Activated CD8-positive, alpha-beta memory T cell treated with anti-CD3 and anti-CD28 coated beads, Interleukin-2, amount 50 U/mL, for 48 hours (primary cell): ENCODE data around the gene SCTR.

ENCODE experiments used
- DNase-seq: peaks from one replicate; pipeline ENCODE4 v3.0.0-alpha.2; 2020

Gene SCTR

GRCh38 chr2:119428488-119429224 lies 95.6 kb downstream of the SCTR start:
- DNase-seq, result no peak

- DNase-seq, result no peak
Measured at GRCh38 chr2:119427756-119428155, 96.5 kb downstream of the SCTR start.

- no peak for DNase-seq
Measured at GRCh38 chr2:119426801-119427395, 97.4 kb downstream of the SCTR start.

- no peak for DNase-seq
Measured at GRCh38 chr2:119426396-119426675, 97.9 kb downstream of the SCTR start.

GRCh38 chr2:119425620-119426395 lies 98.5 kb downstream of the SCTR start:
- DNase-seq, result no peak

- no peak for DNase-seq
Measured at GRCh38 chr2:119425119-119425405, 99.2 kb downstream of the SCTR start.

- no peak for DNase-seq
Measured at GRCh38 chr2:119424284-119425118, 99.8 kb downstream of the SCTR start.

GRCh38 chr2:119423811-119424210 lies 100.5 kb downstream of the SCTR start:
- no peak for DNase-seq

- DNase-seq, result no peak
Measured at GRCh38 chr2:119423108-119423444, 101.2 kb downstream of the SCTR start.

- no peak for DNase-seq
Measured at GRCh38 chr2:119422360-119423107, 101.7 kb downstream of the SCTR start.

GRCh38 chr2:119421741-119422140 lies 102.5 kb downstream of the SCTR start:
- no peak for DNase-seq

- DNase-seq, result no peak
Measured at GRCh38 chr2:119421304-119421703, 103.0 kb downstream of the SCTR start.

- no peak for DNase-seq
Measured at GRCh38 chr2:119419803-119420508, 104.3 kb downstream of the SCTR start.

- no peak for DNase-seq
Measured at GRCh38 chr2:119419065-119419464, 105.2 kb downstream of the SCTR start.

GRCh38 chr2:119417908-119418307 lies 106.4 kb downstream of the SCTR start:
- DNase-seq, result no peak

- DNase-seq, result no peak
Measured at GRCh38 chr2:119416299-119416923, 107.9 kb downstream of the SCTR start.

- DNase-seq, result no peak
Measured at GRCh38 chr2:119415630-119416029, 108.7 kb downstream of the SCTR start.

GRCh38 chr2:119414894-119415293 lies 109.4 kb downstream of the SCTR start:
- no peak for DNase-seq

- DNase-seq, result no peak
Measured at GRCh38 chr2:119409506-119409905, 114.8 kb downstream of the SCTR start.

- no peak for DNase-seq
Measured at GRCh38 chr2:119408221-119408619, 116.1 kb downstream of the SCTR start.

GRCh38 chr2:119407430-119408220 lies 116.7 kb downstream of the SCTR start:
- DNase-seq, result peak; percentile 56
